OCI-LY3 (cell line): ENCODE data around the gene FLOT1.

Source experiments
- EZH2phosphoT487 ChIP-seq: fragments of 200-600 bp; shearing (Covaris generic); IDR thresholded peaks from 2 replicates; pipeline ENCODE4 v1.6.1; 2018; ENCODE audit warnings: antibody characterized with exemption, mixed run types, low read depth
- TF ChIP-seq, protein P1 (sequence below): fragments of 200-600, 300-600 bp; sonication (generic); IDR thresholded peaks from 2 replicates; pipeline ENCODE4 v1.5.1; 2014; ENCODE audit warnings: antibody characterized with exemption, low read length, low read depth

DNA sequence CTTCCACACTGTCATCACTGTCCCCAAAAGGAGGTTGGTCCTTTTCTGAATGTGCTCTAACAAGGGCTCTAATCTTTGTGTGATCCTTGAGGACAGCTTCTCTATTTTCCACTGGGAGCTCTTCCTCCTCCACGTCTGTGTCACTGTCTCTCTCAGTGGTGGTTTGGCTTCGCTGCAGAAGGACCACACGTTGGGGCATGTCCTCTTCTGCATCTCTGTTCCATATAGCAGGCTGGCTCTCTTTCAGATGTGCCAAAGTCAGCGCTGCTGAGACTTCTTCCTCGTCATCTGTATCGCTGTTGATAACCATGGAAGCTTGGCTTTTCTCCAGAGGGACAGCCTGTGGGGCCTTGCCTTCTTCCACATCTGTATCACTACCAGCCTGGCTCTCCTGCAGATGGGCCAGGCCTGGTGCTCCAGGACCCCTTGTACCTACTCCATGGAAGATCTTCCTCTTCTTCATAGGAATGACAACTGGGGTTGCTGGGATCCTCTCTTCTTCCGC is 30.0 kb downstream of the FLOT1 start:
- TF ChIP-seq, protein P1, sequence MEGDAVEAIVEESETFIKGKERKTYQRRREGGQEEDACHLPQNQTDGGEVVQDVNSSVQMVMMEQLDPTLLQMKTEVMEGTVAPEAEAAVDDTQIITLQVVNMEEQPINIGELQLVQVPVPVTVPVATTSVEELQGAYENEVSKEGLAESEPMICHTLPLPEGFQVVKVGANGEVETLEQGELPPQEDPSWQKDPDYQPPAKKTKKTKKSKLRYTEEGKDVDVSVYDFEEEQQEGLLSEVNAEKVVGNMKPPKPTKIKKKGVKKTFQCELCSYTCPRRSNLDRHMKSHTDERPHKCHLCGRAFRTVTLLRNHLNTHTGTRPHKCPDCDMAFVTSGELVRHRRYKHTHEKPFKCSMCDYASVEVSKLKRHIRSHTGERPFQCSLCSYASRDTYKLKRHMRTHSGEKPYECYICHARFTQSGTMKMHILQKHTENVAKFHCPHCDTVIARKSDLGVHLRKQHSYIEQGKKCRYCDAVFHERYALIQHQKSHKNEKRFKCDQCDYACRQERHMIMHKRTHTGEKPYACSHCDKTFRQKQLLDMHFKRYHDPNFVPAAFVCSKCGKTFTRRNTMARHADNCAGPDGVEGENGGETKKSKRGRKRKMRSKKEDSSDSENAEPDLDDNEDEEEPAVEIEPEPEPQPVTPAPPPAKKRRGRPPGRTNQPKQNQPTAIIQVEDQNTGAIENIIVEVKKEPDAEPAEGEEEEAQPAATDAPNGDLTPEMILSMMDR: no peak
- no peak for TF ChIP-seq EZH2phosphoT487
